ENCODE data around the gene LRRC2. TPM values are rescaled to one million over a fixed set of nuclear protein-coding genes. Genes with fewer than 3 reads are reported as not detected.

The LRRC2 gene
- total and polyA plus RNA-seq, 9 of the 15 experiments (the other 6 are each of a cell fraction or from before 2014, with no cell fraction given): 0.01 to 0.04 (median 0.03) TPM; not detected in 5

DNA sequence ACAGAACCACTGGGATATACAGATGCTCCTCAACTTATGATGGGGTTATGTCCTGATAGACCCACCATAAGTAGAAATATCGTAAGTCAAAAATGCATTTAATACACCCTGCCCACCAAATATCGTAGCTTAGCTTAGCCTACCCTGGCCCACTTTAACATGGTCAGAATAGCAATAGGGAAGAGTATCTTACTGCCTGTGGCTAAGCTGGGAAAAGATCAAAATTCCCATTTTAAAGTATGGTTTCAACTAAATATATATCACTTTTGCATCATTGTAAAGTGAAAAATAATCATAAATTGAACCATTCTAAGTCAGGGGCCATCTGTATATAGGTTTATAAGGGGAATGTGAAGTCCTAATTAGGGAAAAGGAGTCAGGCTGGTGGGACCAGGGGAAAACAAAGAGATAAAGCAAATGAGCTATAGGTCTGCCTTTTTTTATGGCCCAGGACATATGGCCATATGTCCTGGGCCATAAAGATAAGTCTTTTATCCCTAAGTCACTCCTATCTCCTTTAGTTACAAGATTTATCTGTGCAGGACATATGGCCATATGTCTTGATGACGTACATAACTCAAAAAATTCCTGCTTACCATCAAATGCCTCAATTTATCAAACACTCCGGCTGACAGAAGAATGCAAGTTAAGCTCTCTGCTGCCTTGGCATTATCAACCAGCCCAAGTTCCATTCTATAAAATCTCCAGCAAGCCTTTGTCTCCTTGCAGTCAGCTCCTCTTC, 57.1 kb downstream of the LRRC2 start (continued):
- TF ChIP-seq BRF1 (IDR thresholded peaks at IDR 0.05; ENCODE audit: borderline replicate concordance, extremely low read depth, insufficient read length) (no peak), ZNF224 (CRISPR knock-in tag; IDR thresholded peaks at IDR 0.05) (no peak), RBM39 (optimal IDR thresholded peaks at IDR 0.05; ENCODE audit: low read depth, low read length) (no peak), E4F1 (CRISPR knock-in tag; IDR thresholded peaks at IDR 0.05; ENCODE audit: borderline replicate concordance) (no peak), RREB1 (CRISPR knock-in tag; IDR thresholded peaks at IDR 0.05) (no peak), ZNF57 (CRISPR knock-in tag; IDR thresholded peaks at IDR 0.05) (no peak), EZH2 (IDR thresholded peaks at IDR 0.05; ENCODE audit: borderline replicate concordance, low read depth, low read length) (peak; percentile 70; the same call in 1 of the 2 replicates), U2AF2 (optimal IDR thresholded peaks at IDR 0.05; ENCODE audit: low read depth, low read length) (no peak), ZNF212 (CRISPR knock-in tag; IDR thresholded peaks at IDR 0.05) (no peak), KLF6 (CRISPR knock-in tag; IDR thresholded peaks at IDR 0.05; ENCODE audit: borderline replicate concordance) (peak; percentile 56; the same call in 1 of the 2 replicates)
- TF ChIP-seq, protein P1, sequence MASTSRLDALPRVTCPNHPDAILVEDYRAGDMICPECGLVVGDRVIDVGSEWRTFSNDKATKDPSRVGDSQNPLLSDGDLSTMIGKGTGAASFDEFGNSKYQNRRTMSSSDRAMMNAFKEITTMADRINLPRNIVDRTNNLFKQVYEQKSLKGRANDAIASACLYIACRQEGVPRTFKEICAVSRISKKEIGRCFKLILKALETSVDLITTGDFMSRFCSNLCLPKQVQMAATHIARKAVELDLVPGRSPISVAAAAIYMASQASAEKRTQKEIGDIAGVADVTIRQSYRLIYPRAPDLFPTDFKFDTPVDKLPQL (IDR thresholded peaks at IDR 0.05; ENCODE audit: extremely low read depth, insufficient read length): no peak
